ENCODE measurements around the gene BIN1.
A peak's percentile ranks its signal among the peaks of the same experiment; 100 is the strongest.

The BIN1 gene

GRCh38 chr2:127094509-127095366, 12.2 kb downstream of the BIN1 start:
- Histone ChIP-seq H3K9ac (ENCODE audit: low read length) (no peak overlapping the region), H3K9me3 (ENCODE audit: low read length) (no peaks in the 10 kb centered on the region), H3K27ac (ENCODE audit: low read depth, low read length) (no peak overlapping the region), H3K36me3 (ENCODE audit: insufficient read depth, low read length) (no peaks in the 10 kb centered on the region), H3K4me1 (ENCODE audit: insufficient read depth, low read length) (peaks cover 55% of the 10 kb centered on the region), H3K4me3 (ENCODE audit: low read depth in 1 of 2, low read length in 2 of 2) (no peak overlapping the region), H3K27me3 (ENCODE audit: control insufficient read depth in 1 of 2, insufficient read depth in 2 of 2, low read length in 2 of 2) (no peaks in the 10 kb centered on the region)

DNA sequence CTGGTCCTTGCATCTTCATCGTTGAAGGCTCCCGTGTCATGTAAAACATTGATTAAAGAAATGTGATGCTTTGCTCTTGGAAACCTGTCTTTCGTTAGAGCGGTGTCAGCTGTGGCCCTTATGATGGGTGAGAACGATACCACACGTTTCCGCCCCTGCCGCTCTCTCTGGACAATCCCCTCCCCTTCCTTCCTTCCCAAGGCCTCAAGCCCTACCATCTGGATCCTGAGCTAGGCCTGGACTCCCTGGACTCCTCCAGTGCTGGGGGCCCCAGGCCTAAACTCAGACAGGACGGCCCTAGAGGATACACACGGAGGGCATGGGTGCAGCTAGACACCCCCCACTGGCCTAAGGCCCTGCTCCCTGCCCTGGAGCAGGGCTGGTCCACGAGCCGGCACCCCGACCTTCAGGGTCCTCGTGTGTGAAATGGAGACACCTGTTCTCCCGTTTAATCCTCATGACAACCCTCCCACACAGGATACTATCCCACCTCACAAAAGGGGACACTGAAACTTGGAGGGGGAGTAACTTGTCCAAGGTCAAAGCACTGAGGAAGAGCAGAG, 13.2 kb downstream of the BIN1 start:
- peaks cover 51% of the 10 kb centered on the region for H3K4me1 ChIP-seq (ENCODE audit: insufficient read depth, low read length)
- H3K9ac ChIP-seq (ENCODE audit: low read length): no peak overlapping the region

DNA sequence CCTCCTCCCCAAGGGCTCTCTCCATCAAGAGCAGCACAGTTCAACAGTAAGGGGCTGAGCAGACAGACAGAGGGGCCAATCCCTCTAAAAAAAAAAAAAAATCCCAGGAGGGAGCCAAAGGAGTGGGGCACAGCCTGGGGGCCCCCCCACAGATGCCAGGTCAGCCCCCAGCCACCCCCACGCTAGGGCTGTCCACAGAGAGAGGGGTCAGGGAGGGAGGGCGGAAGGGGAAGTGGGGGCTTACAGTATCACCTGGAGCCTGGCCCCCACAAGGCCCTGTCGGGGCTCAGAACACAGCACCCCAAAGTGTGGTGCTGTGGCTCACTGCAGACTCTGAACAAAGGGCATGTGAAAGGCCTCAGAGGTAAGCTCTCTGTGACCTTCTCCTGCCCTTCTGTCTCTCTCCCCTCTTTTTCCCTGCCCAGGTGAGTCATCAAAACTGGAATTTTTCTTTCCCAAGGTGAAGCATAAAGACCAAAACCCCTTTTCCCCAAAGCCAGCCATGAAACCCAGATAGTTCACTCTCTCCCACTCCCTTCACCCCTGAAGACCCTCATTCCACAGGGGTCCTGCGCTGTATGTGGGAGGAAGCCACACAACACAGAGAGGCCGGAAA, 13.9 kb downstream of the BIN1 start:
- no peaks in the 10 kb centered on the region for H3K36me3 ChIP-seq (ENCODE audit: insufficient read depth, low read length)
- no peak overlapping the region for H3K9ac ChIP-seq (ENCODE audit: low read length)
- H3K4me3 ChIP-seq (ENCODE audit: low read depth in 1 of 2, low read length in 2 of 2): no peak overlapping the region
- peaks cover 44% of the 10 kb centered on the region for H3K4me1 ChIP-seq (ENCODE audit: insufficient read depth, low read length)
- no peaks in the 10 kb centered on the region for H3K9me3 ChIP-seq (ENCODE audit: low read length)
- no peak overlapping the region for H3K27ac ChIP-seq (ENCODE audit: low read depth, low read length)
- H3K27me3 ChIP-seq (ENCODE audit: control insufficient read depth in 1 of 2, insufficient read depth in 2 of 2, low read length in 2 of 2): no peaks in the 10 kb centered on the region

More for the DNA sequence above, 13.2 kb downstream of the BIN1 start:
- Histone ChIP-seq H3K4me3 (ENCODE audit: low read depth in 1 of 2, low read length in 2 of 2) (no peak overlapping the region), H3K27ac (ENCODE audit: low read depth, low read length) (no peak overlapping the region), H3K9me3 (ENCODE audit: low read length) (no peaks in the 10 kb centered on the region), H3K36me3 (ENCODE audit: insufficient read depth, low read length) (no peaks in the 10 kb centered on the region), H3K27me3 (ENCODE audit: control insufficient read depth in 1 of 2, insufficient read depth in 2 of 2, low read length in 2 of 2) (no peaks in the 10 kb centered on the region)

GRCh38 chr2:127092306-127092705, 14.6 kb downstream of the BIN1 start:
- H3K4me3 ChIP-seq (ENCODE audit: low read depth in 1 of 2, low read length in 2 of 2): no peak overlapping the region

DNA sequence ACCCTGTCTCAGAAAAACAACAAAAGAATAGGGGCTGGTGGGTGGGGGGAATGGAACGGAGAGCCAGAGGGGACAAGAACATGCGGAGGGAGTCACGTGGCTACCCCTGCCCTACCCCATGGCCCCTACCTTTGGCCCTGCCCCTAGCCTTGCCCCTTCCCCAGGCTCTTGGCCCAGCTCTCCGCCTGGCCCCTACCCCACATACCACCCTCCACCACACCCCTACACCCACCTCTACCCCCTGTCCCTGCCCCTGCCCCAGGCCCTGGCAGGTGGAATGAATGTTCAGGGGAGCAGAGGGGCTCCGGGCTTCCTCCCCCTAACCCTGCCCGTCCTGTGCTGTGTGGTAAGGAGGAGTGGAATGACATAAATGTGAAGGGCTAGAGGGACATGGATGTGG, 15.1 kb downstream of the BIN1 start:
- H3K4me3 ChIP-seq (ENCODE audit: low read depth in 1 of 2, low read length in 2 of 2): no peak overlapping the region
- no peaks in the 10 kb centered on the region for H3K36me3 ChIP-seq (ENCODE audit: insufficient read depth, low read length)
- no peak overlapping the region for H3K9ac ChIP-seq (ENCODE audit: low read length)
- no peaks in the 10 kb centered on the region for H3K27me3 ChIP-seq (ENCODE audit: control insufficient read depth in 1 of 2, insufficient read depth in 2 of 2, low read length in 2 of 2)
- no peak overlapping the region for H3K27ac ChIP-seq (ENCODE audit: low read depth, low read length)
- H3K4me1 ChIP-seq (ENCODE audit: insufficient read depth, low read length): peaks cover 33% of the 10 kb centered on the region
- H3K9me3 ChIP-seq (ENCODE audit: low read length): no peaks in the 10 kb centered on the region

More at GRCh38 chr2:127092306-127092705, 14.6 kb downstream of the BIN1 start:
- Histone ChIP-seq H3K27me3 (ENCODE audit: control insufficient read depth in 1 of 2, insufficient read depth in 2 of 2, low read length in 2 of 2) (no peaks in the 10 kb centered on the region), H3K36me3 (ENCODE audit: insufficient read depth, low read length) (no peaks in the 10 kb centered on the region), H3K9me3 (ENCODE audit: low read length) (no peaks in the 10 kb centered on the region), H3K9ac (ENCODE audit: low read length) (no peak overlapping the region), H3K4me1 (ENCODE audit: insufficient read depth, low read length) (peaks cover 37% of the 10 kb centered on the region), H3K27ac (ENCODE audit: low read depth, low read length) (no peak overlapping the region)

DNA sequence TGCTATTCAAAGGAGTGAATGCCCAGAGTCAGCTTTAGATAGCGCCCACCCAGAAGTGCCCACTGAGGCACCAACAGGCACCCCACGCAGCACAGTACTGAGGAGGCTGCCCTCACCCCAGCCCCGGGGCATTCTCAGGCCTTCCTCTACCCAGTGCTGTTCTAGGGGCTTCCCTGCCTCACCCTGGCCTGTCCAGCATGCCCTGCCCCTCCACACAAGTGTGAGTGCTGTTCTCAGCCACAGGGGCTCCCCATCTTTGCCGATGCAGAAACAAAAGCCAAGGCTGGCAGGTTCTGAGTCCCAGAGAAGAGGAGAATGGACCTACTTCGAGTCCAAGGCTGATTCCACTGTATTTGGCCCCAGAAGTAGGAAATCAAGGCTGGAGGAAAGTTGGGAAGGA, 15.8 kb downstream of the BIN1 start:
- H3K4me1 ChIP-seq (ENCODE audit: insufficient read depth, low read length): peaks cover 26% of the 10 kb centered on the region
- H3K36me3 ChIP-seq (ENCODE audit: insufficient read depth, low read length): no peaks in the 10 kb centered on the region
- no peak overlapping the region for H3K27ac ChIP-seq (ENCODE audit: low read depth, low read length)

DNA sequence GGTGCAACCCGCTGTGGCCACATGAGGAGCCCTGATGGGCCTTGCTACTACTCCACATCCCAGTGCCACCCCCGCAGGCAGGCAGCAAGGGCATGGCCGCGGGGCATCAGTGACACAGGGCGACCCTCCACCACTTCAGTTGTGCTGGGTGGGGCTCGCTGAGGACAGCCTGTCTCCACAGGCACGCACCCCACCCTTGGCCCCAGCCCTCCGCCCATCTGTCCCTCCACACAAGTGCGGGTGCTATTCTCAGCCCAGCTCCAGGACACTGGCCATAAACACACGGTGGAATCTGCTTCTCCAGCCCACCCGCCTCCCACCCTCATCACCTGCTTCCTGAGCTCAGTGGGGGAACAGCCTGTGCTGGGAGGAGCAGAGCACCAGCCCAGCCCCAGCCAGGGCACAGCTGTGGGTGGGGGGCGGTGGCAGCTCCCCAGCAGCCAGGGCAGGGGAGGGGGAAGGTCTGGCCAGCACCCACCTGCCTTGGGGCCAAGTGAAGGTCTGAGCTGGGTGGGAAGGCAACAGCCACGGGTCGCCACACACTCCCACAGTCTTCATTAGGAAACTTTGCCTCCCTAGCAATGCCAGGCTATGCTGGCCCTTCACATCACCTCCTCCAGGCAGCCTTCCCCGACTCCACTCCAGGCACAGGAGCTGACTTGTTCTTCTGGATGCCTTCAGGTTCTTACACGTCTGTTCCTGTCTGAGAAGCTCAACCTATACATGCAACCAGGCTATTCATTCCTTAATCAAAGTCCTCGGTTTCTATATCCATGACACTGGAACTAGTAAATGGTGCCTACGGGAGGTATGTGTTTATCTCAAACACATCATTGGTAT, 16.5 kb downstream of the BIN1 start:
- H3K9ac ChIP-seq (ENCODE audit: low read length): no peak overlapping the region
- H3K27ac ChIP-seq (ENCODE audit: low read depth, low read length): no peak overlapping the region
- peaks cover 25% of the 10 kb centered on the region for H3K4me1 ChIP-seq (ENCODE audit: insufficient read depth, low read length)
- no peaks in the 10 kb centered on the region for H3K27me3 ChIP-seq (ENCODE audit: control insufficient read depth in 1 of 2, insufficient read depth in 2 of 2, low read length in 2 of 2)
- no peaks in the 10 kb centered on the region for H3K36me3 ChIP-seq (ENCODE audit: insufficient read depth, low read length)
- H3K4me3 ChIP-seq (ENCODE audit: low read depth in 1 of 2, low read length in 2 of 2): no peak overlapping the region
- no peaks in the 10 kb centered on the region for H3K9me3 ChIP-seq (ENCODE audit: low read length)

More for the DNA sequence above, 15.8 kb downstream of the BIN1 start:
- H3K9ac ChIP-seq (ENCODE audit: low read length): no peak overlapping the region
- no peaks in the 10 kb centered on the region for H3K9me3 ChIP-seq (ENCODE audit: low read length)
- H3K27me3 ChIP-seq (ENCODE audit: control insufficient read depth in 1 of 2, insufficient read depth in 2 of 2, low read length in 2 of 2): no peaks in the 10 kb centered on the region
- H3K4me3 ChIP-seq (ENCODE audit: low read depth in 1 of 2, low read length in 2 of 2): no peak overlapping the region

DNA sequence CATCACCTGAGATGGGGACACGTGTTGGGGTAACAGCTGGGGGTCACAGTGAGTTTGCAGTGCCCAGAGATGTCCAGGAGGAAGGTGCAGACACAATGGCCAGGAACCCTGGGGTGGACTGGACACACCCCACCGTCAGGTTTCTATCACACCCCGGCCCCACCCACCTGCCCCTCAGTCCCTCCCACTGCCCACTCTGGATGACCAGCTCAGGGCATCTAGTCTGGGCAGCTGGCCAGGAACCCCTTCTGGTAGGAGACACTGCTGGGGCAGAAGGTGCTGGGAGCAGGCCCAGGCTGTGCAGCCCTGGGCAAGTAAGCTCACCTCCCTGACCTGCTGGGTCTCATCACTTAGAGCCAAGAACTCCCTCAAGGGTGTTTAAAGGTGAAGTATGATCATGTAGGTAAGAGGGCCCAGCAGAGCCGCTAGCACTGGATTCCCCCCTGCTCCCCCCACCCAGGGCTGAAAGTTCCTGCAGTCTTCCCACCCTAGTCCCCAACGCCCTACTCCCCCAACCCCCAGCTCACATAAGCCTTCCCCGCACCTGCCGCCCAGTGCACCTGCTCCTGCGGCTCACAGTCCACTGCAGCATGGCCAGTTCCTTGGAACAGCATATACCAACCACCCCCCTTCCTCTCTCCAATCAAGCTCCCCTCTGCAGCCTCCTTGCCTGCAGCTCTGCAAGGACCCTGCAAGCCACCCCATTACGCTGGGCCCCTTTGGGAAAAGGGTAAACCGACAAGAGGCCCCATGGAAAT, 17.3 kb downstream of the BIN1 start:
- no peak overlapping the region for H3K27ac ChIP-seq (ENCODE audit: low read depth, low read length)
- H3K27me3 ChIP-seq (ENCODE audit: control insufficient read depth in 1 of 2, insufficient read depth in 2 of 2, low read length in 2 of 2): no peaks in the 10 kb centered on the region
- H3K4me1 ChIP-seq (ENCODE audit: insufficient read depth, low read length): peaks cover 24% of the 10 kb centered on the region
- H3K4me3 ChIP-seq (ENCODE audit: low read depth in 1 of 2, low read length in 2 of 2): no peak overlapping the region
- no peak overlapping the region for H3K9ac ChIP-seq (ENCODE audit: low read length)
- no peaks in the 10 kb centered on the region for H3K9me3 ChIP-seq (ENCODE audit: low read length)
- H3K36me3 ChIP-seq (ENCODE audit: insufficient read depth, low read length): no peaks in the 10 kb centered on the region

GRCh38 chr2:127088706-127089105, 18.2 kb downstream of the BIN1 start:
- Histone ChIP-seq H3K4me3 (ENCODE audit: low read depth in 1 of 2, low read length in 2 of 2) (no peak overlapping the region), H3K27me3 (ENCODE audit: control insufficient read depth in 1 of 2, insufficient read depth in 2 of 2, low read length in 2 of 2) (no peaks in the 10 kb centered on the region), H3K4me1 (ENCODE audit: insufficient read depth, low read length) (peaks cover 22% of the 10 kb centered on the region), H3K9me3 (ENCODE audit: low read length) (no peaks in the 10 kb centered on the region), H3K27ac (ENCODE audit: low read depth, low read length) (no peak overlapping the region), H3K9ac (ENCODE audit: low read length) (no peak overlapping the region), H3K36me3 (ENCODE audit: insufficient read depth, low read length) (no peaks in the 10 kb centered on the region)

GRCh38 chr2:127087791-127088495, 19.0 kb downstream of the BIN1 start:
- Histone ChIP-seq H3K4me1 (ENCODE audit: insufficient read depth, low read length) (peaks cover 26% of the 10 kb centered on the region), H3K9ac (ENCODE audit: low read length) (no peak overlapping the region), H3K9me3 (ENCODE audit: low read length) (no peaks in the 10 kb centered on the region), H3K36me3 (ENCODE audit: insufficient read depth, low read length) (no peaks in the 10 kb centered on the region), H3K27me3 (ENCODE audit: control insufficient read depth in 1 of 2, insufficient read depth in 2 of 2, low read length in 2 of 2) (no peaks in the 10 kb centered on the region), H3K27ac (ENCODE audit: low read depth, low read length) (no peak overlapping the region), H3K4me3 (ENCODE audit: low read depth in 1 of 2, low read length in 2 of 2) (peak overlapping the region in 1 of 2 donors; percentile 46)
